Gastroesophageal sphincter (tissue), 4 donors: ENCODE results near the gene DNAL4. TPM values are rescaled to one million over a fixed set of nuclear protein-coding genes. Genes with fewer than 3 reads are reported as not detected.

Experiments used
- ATAC-seq: fragments of 150-250 bp; one replicate; pipeline ENCODE4 v1.9.1; 2016; ENCODE audit warnings: mild to moderate bottlenecking, moderate library complexity
- H3K27ac ChIP-seq, 4 donors: fragments of 200-600 bp; sonication (generic) in 3 of 4; 1 replicate in 3 of 4; 2 replicates in 1 of 4; pipeline ENCODE4 v1.5.1; 2016 to 2019
- H3K27me3 ChIP-seq: fragments of 200-600 bp; sonication (generic); one replicate; pipeline ENCODE4 v1.5.1; 2019
- H3K36me3 ChIP-seq, 2 donors: fragments of 200-600 bp; sonication (generic); one replicate each; pipeline ENCODE4 v1.5.1; 2019; ENCODE audit warnings: control low read depth in 1 of 2
- H3K4me1 ChIP-seq, 3 donors: fragments of 200-600 bp; sonication (generic); 1 replicate in 2 of 3; 2 replicates in 1 of 3; pipeline ENCODE4 v1.5.1; 2016 to 2019; ENCODE audit warnings: control low read depth in 2 of 3
- H3K4me3 ChIP-seq, 2 donors: fragments of 200-600 bp; sonication (generic); one replicate each; pipeline ENCODE4 v1.5.1; 2019; ENCODE audit warnings: mild to moderate bottlenecking in 1 of 2, moderate library complexity in 1 of 2
- H3K9me3 ChIP-seq, 3 donors: fragments of 200-600 bp; sonication (generic); one replicate each; pipeline ENCODE4 v1.5.1; 2017 to 2019; ENCODE audit warnings: control low read depth in 2 of 3
- CTCF ChIP-seq, 4 experiments: fragments of 200-600 bp in 2 of 4; fragments of 450-650 bp in 2 of 4; sonication (generic) in 1 of 4; IDR thresholded peaks; one replicate each; pipeline ENCODE4 v1.5.1; 2017 to 2019; ENCODE audit warnings: antibody characterized with exemption in 4 of 4, mild to moderate bottlenecking in 2 of 4, moderate library complexity in 2 of 4
- EP300 ChIP-seq: sonication (generic); formaldehyde crosslinking; IDR thresholded peaks from one replicate; pipeline ENCODE4 v1.6.1; 2017; ENCODE audit warnings: antibody characterized with exemption, mild to moderate bottlenecking
- POLR2A ChIP-seq, 2 donors: fragments of 450-650 bp; IDR thresholded peaks; one replicate each; pipeline ENCODE4 v1.6.1; 2017; ENCODE audit warnings: antibody characterized with exemption in 2 of 2, mild to moderate bottlenecking in 2 of 2, moderate library complexity in 1 of 2
- POLR2AphosphoS5 ChIP-seq: sonication (generic); formaldehyde crosslinking; IDR thresholded peaks from one replicate; pipeline ENCODE4 v1.6.1; 2017; ENCODE audit warnings: antibody characterized with exemption
- WGBS, 2 donors: methylation state at CpG; one replicate each; pipeline ENCODE4 v1.1.5; 2018; ENCODE audit warnings: low coverage in 1 of 2; 5-methylcytosine and 5-hydroxymethylcytosine counted together
- total RNA-seq, 4 donors: library from RNA; depleted of rRNA; stranded (reverse); fragments of >200 nt; gene quantifications; one replicate each; pipeline ENCODE4 v1.1.0, GENCODE V29; 2016

The DNAL4 gene
- total RNA-seq, 4 donors from 2014 or later: 10.0 to 16.1 (median 14.6) TPM

- ATAC-seq: no peak
- WGBS, 2 donors: no CpG with 5 or more reads among the region's 7 CpGs
- Histone ChIP-seq H3K9me3 (no peaks in the 10 kb centered on the region), H3K4me3 (no peak overlapping the region), H3K36me3 (peaks cover 0 to 6% of the 10 kb centered on the region in 2 donors), H3K27ac (no peak overlapping the region), H3K27me3 (no peaks in the 10 kb centered on the region), H3K4me1 (no peaks in the 10 kb centered on the region)
- TF ChIP-seq POLR2A (IDR thresholded peaks at IDR 0.05) (no peak), POLR2AphosphoS5 (no peak), CTCF (IDR thresholded peaks at IDR 0.05) (no peak), EP300 (no peak)
These were observed 36.8 kb upstream of the DNAL4 start for GRCh38 chr22:38830845-38831108.

- Histone ChIP-seq H3K36me3 (peaks cover 0 to 6% of the 10 kb centered on the region in 2 donors), H3K27ac (no peak overlapping the region), H3K27me3 (no peaks in the 10 kb centered on the region), H3K4me3 (no peak overlapping the region), H3K9me3 (no peaks in the 10 kb centered on the region), H3K4me1 (no peaks in the 10 kb centered on the region)
- no peak for ATAC-seq
- TF ChIP-seq EP300: no peak
- no peak for TF ChIP-seq POLR2A (IDR thresholded peaks at IDR 0.05)
- no peak for TF ChIP-seq CTCF (IDR thresholded peaks at IDR 0.05)
- no peak for TF ChIP-seq POLR2AphosphoS5
- 56 to 100% methylated on average over 2 to 3 of the region's 17 CpGs for WGBS, 2 donors
These were observed 36.3 kb upstream of the DNAL4 start for GRCh38 chr22:38830026-38830844.

GRCh38 chr22:38829485-38829884 lies 35.5 kb upstream of the DNAL4 start:
- 70 to 72% methylated on average over 3 to 4 of the region's 4 CpGs for WGBS, 2 donors
- ATAC-seq: no peak
- TF ChIP-seq EP300 (no peak), POLR2A (IDR thresholded peaks at IDR 0.05) (no peak), CTCF (IDR thresholded peaks at IDR 0.05) (no peak), POLR2AphosphoS5 (no peak)
- Histone ChIP-seq H3K4me1 (no peaks in the 10 kb centered on the region), H3K27me3 (no peaks in the 10 kb centered on the region), H3K9me3 (no peaks in the 10 kb centered on the region), H3K36me3 (peaks cover 0 to 6% of the 10 kb centered on the region in 2 donors), H3K27ac (no peak overlapping the region), H3K4me3 (no peak overlapping the region)

GRCh38 chr22:38828616-38829205 lies 34.8 kb upstream of the DNAL4 start:
- Histone ChIP-seq H3K27me3 (no peaks in the 10 kb centered on the region), H3K4me1 (no peaks in the 10 kb centered on the region), H3K9me3 (no peaks in the 10 kb centered on the region), H3K36me3 (peaks cover 0 to 6% of the 10 kb centered on the region in 2 donors), H3K27ac (no peak overlapping the region), H3K4me3 (no peak overlapping the region)
- no peak for ATAC-seq
- TF ChIP-seq POLR2A (IDR thresholded peaks at IDR 0.05) (no peak), EP300 (no peak), POLR2AphosphoS5 (no peak), CTCF (IDR thresholded peaks at IDR 0.05) (no peak)
- 78% methylated on average over 1 of the region's 10 CpGs; no CpG with 5 or more reads in 1 of the 2 donors for WGBS, 2 donors

- 58 to 76% methylated on average over 5 to 7 of the region's 11 CpGs for WGBS, 2 donors
- H3K27me3 ChIP-seq: no peaks in the 10 kb centered on the region
- ATAC-seq: no peak
- no peak overlapping the region for H3K27ac ChIP-seq
- no peaks in the 10 kb centered on the region for H3K4me1 ChIP-seq
- H3K9me3 ChIP-seq: no peaks in the 10 kb centered on the region
- TF ChIP-seq EP300: no peak
- no peak for TF ChIP-seq POLR2AphosphoS5
- no peak for TF ChIP-seq CTCF (IDR thresholded peaks at IDR 0.05)
- TF ChIP-seq POLR2A (IDR thresholded peaks at IDR 0.05): no peak
- peaks cover 0 to 6% of the 10 kb centered on the region in 2 donors for H3K36me3 ChIP-seq
- no peak overlapping the region for H3K4me3 ChIP-seq
These were observed 34.2 kb upstream of the DNAL4 start for GRCh38 chr22:38828191-38828590.
